A549 (cell line): Measurements from ENCODE around the gene NCKIPSD. TPM values are rescaled to one million over a fixed set of nuclear protein-coding genes. Genes with fewer than 3 reads are reported as not detected.

Experiments
- ATAC-seq, 2 experiments: fragments of 200-7000 bp in 1 of 2; fragments of >200 bp in 1 of 2; cut with Nextera tagmentation in 1 of 2; cut with Tn5 transposase in 1 of 2; 3 replicates each; pipeline versions ENCODE4 v1.8.0 to v1.9.1; 2018 to 2020; ENCODE audit warnings: mild to moderate bottlenecking in 1 of 2, moderate library complexity in 1 of 2
- CTCF ChIA-PET: fragments of 300-600 bp; sonication (Branson Sonifier 250); formaldehyde crosslinking; extraction: SDS; loops from one replicate; lab custom pipeline; 2021; ENCODE audit warnings: antibody characterized with exemption, inconsistent platforms; lab: Yijun Ruan, JAX
- POLR2A ChIA-PET: fragments of 350-600 bp; formaldehyde crosslinking; extraction: SDS; loops from one replicate; lab custom pipeline; 2021; ENCODE audit warnings: antibody characterized with exemption, inconsistent platforms; lab: Yijun Ruan, JAX
- DNase-seq, 2 experiments: peaks; one replicate each; pipeline versions ENCODE4 v3.0.0 to v3.0.0-alpha.2; 2011 to 2016; ENCODE audit warnings: low read depth in 1 of 2, low spot score in 1 of 2
- FAIRE-seq: peaks from 2 replicates; lab custom pipeline; 2011; peaks lifted over from hg19 to GRCh38; lab: Jason Lieb, UNC
- H3K27ac ChIP-seq, 2 experiments: fragments of >200 bp; sonication (Bioruptor Twin); formaldehyde crosslinking; 3 replicates each; pipeline ENCODE4 v1.5.1; 2016 to 2017
- H3K4me1 ChIP-seq: fragments of >200 bp; sonication (Bioruptor Twin); formaldehyde crosslinking; 3 replicates; pipeline ENCODE4 v1.6.1; 2016
- H3K4me2 ChIP-seq: fragments of >200 bp; sonication (Bioruptor Twin); formaldehyde crosslinking; 3 replicates; pipeline ENCODE4 v1.6.1; 2016
- H3K4me3 ChIP-seq: fragments of >200 bp; sonication (Bioruptor Twin); formaldehyde crosslinking; 3 replicates; pipeline ENCODE4 v1.5.1; 2016
- H3K9me3 ChIP-seq: fragments of >200 bp; sonication (Bioruptor Twin); formaldehyde crosslinking; 3 replicates; pipeline ENCODE4 v1.6.1; 2016
- BHLHE40 ChIP-seq: IDR thresholded peaks from 2 replicates; pipeline ENCODE4 v1.6.1; 2012; ENCODE audit warnings: low read depth, low read length, inconsistent platforms
- CBX8 ChIP-seq: fragments of 200-600 bp; sonication (generic); IDR thresholded peaks from 2 replicates; pipeline ENCODE4 v1.6.1; 2016
- CEBPB ChIP-seq, 2 experiments: fragments of >200 bp in 1 of 2; sonication (Bioruptor Twin) in 1 of 2; formaldehyde crosslinking in 1 of 2; IDR thresholded peaks; 2 replicates each; pipeline ENCODE4 v1.6.1; 2012 to 2016
- EHMT2 ChIP-seq: fragments of 200-600 bp; sonication (generic); IDR thresholded peaks from 2 replicates; pipeline ENCODE4 v1.6.1; 2016; ENCODE audit warnings: antibody characterized with exemption, low read depth, mild to moderate bottlenecking, moderate library complexity
- EP300 ChIP-seq, 2 experiments: fragments of >200 bp; sonication (Bioruptor Twin); formaldehyde crosslinking; IDR thresholded peaks; 2 replicates in 1 of 2; 3 replicates in 1 of 2; pipeline ENCODE4 v1.6.1; 2016 to 2017
- ESRRA ChIP-seq: fragments of 150-350 bp; IDR thresholded peaks from 2 replicates; pipeline ENCODE4 v1.6.1; 2014; ENCODE audit warnings: mild to moderate bottlenecking, low read length, borderline replicate concordance
- FOSL2 ChIP-seq, 2 experiments: fragments of 450-650 bp in 1 of 2; fragments of >200 bp in 1 of 2; sonication (Bioruptor Twin) in 1 of 2; formaldehyde crosslinking; IDR thresholded peaks; 2 replicates each; pipeline versions ENCODE4 v1.5.0 to v1.6.1; 2016 to 2020; ENCODE audit warnings: mild to moderate bottlenecking in 1 of 2, moderate library complexity in 1 of 2
- FOXS1 ChIP-seq: fragments of 250-450 bp; sonication (Bioruptor Pico); IDR thresholded peaks from 2 replicates; pipeline ENCODE4 v1.5.0; 2020; ENCODE audit warnings: mild to moderate bottlenecking, moderate library complexity
- GATA3 ChIP-seq: IDR thresholded peaks from 2 replicates; pipeline ENCODE4 v1.6.1; 2012; ENCODE audit warnings: borderline replicate concordance
- HDAC2 ChIP-seq: fragments of 200-600 bp; sonication (generic); IDR thresholded peaks from 2 replicates; pipeline ENCODE4 v1.6.1; 2016
- HES2 ChIP-seq: fragments of >200 bp; sonication (Bioruptor Twin); formaldehyde crosslinking; IDR thresholded peaks from 2 replicates; pipeline ENCODE4 v1.6.1; 2016
- HOXB5 ChIP-seq: fragments of 250-450 bp; sonication (Bioruptor Pico); IDR thresholded peaks from 2 replicates; pipeline ENCODE4 v1.5.0; 2020; ENCODE audit warnings: mild to moderate bottlenecking, moderate library complexity
- MAX ChIP-seq: IDR thresholded peaks from 2 replicates; pipeline ENCODE4 v1.6.1; 2012
- MAZ ChIP-seq: fragments of 150-350 bp; IDR thresholded peaks from 2 replicates; pipeline ENCODE4 v1.6.1; 2014; ENCODE audit warnings: antibody characterized with exemption, low read depth, low read length, borderline replicate concordance
- NPAS2 ChIP-seq: fragments of 250-450 bp; sonication (Bioruptor Pico); IDR thresholded peaks from 2 replicates; pipeline ENCODE4 v1.8.0; 2022; ENCODE audit warnings: mild to moderate bottlenecking, moderate library complexity, borderline replicate concordance
- PBX3 ChIP-seq: IDR thresholded peaks from 2 replicates; pipeline ENCODE4 v1.6.1; 2012
- POLR2A ChIP-seq: IDR thresholded peaks from 2 replicates; pipeline ENCODE4 v1.6.1; 2012; ENCODE audit warnings: mild to moderate bottlenecking, low read length
- RAD21 ChIP-seq, 2 experiments: fragments of >200 bp in 1 of 2; sonication (Bioruptor Twin) in 1 of 2; formaldehyde crosslinking in 1 of 2; IDR thresholded peaks in 1 of 2; conservative IDR thresholded peaks in 1 of 2; 2 replicates in 1 of 2; 3 replicates in 1 of 2; pipeline ENCODE4 v1.6.1; 2012 to 2018; ENCODE audit warnings: inconsistent platforms in 1 of 2
- RARB ChIP-seq: fragments of 250-450 bp; sonication (Bioruptor Pico); IDR thresholded peaks from 2 replicates; pipeline ENCODE4 v1.8.0; 2021; ENCODE audit warnings: mild to moderate bottlenecking, moderate library complexity
- RFX5 ChIP-seq: fragments of 450-650 bp; IDR thresholded peaks from 2 replicates; pipeline ENCODE4 v1.7.1; 2014; ENCODE audit warnings: antibody characterized with exemption, mild to moderate bottlenecking, moderate library complexity
- RNF2 ChIP-seq: fragments of 200-600 bp; sonication (generic); IDR thresholded peaks from 2 replicates; pipeline ENCODE4 v1.6.1; 2016; ENCODE audit warnings: low read depth, mild to moderate bottlenecking, antibody characterized with exemption, moderate library complexity, borderline replicate concordance
- SREBF2 ChIP-seq: fragments of 450-650 bp; IDR thresholded peaks from 2 replicates; pipeline ENCODE4 v1.6.1; 2014; ENCODE audit warnings: mild to moderate bottlenecking, moderate library complexity
- TFCP2L1 ChIP-seq: fragments of 250-450 bp; sonication (Bioruptor Pico); IDR thresholded peaks from 2 replicates; pipeline ENCODE4 v1.5.0; 2021; ENCODE audit warnings: mild to moderate bottlenecking
- ZFP36 ChIP-seq: fragments of 450-650 bp; IDR thresholded peaks from 2 replicates; pipeline ENCODE4 v1.6.1; 2014; ENCODE audit warnings: borderline replicate concordance; ENCODE audit not compliant: partially characterized antibody
- ZNF302 ChIP-seq: fragments of 250-450 bp; sonication (Bioruptor Pico); IDR thresholded peaks from 2 replicates; pipeline ENCODE4 v1.9.0; 2021; ENCODE audit warnings: inconsistent platforms, mild to moderate bottlenecking, moderate library complexity
- WGBS: methylation state at CpG from one replicate; pipeline ENCODE4 v1.1.6; 2017; ENCODE audit errors: missing lambda C conversion rate; 5-methylcytosine and 5-hydroxymethylcytosine counted together
- polyA plus RNA-seq, 4 experiments: library from polyadenylated mRNA; depleted of rRNA in 3 of 4; stranded (reverse); fragments of >200 nt; fragmentation: RNase III in 1 of 4; extraction: RNeasy Plus Mini Kit Qiagen cat#74134 plus additional on column Dnase treatment in 1 of 4; gene quantifications; 2 replicates in 3 of 4; 3 replicates in 1 of 4; pipeline ENCODE4 v1.2.3, GENCODE V29; 2011 to 2017
- TF ChIP-seq, protein P1 (sequence below): fragments of 250-450 bp; sonication (Bioruptor Pico); IDR thresholded peaks from 2 replicates; pipeline ENCODE4 v1.5.0; 2021; ENCODE audit warnings: mild to moderate bottlenecking, moderate library complexity, borderline replicate concordance

NCKIPSD gene
- polyA plus RNA-seq, 2 of the 4 experiments (the other 2 are of a cell fraction) = 10.2 to 10.9 TPM

DNA sequence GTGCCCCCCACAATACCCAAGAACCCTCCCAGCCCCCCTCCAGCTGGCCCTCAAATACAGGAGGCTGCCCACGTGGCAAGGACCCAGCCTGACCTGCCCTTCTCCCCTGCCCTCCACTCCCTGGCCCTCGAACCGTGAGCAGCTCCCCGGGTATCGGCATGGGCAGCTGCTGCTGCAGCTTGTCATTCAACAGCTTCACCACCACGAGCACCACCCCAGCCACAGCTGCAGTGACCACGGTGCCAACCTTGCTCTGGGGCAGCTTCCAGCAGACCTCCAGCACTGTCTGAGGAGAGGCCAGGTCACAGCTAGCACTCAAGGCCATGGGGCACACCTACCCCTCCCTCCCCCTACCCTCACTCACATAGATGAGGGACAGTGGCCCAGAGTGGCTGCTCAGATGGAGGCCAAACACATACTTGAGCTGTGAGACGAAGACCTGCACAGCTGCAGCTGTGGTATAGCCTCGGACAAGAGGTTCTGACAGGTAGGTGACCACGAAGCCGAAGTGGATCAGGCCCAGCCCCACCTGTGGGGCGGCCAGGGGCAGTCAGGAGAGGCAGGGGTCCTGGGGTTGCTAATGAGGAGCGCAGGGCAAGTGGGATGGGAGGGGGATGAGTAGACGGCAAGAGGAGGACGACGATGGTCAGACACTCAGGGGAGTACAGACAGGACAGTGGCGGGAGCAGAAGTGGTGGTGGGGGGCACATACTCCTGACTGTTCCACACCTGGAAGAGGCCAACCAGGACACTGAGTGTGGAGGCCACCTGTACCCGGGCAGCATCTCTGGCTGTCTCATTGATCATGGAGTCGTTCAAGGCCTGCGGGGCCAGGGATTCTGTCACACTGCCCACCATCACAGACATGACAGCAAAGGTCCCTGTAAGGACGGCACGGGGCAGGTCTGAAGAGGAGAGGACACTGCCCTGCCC is 53.9 kb downstream of the NCKIPSD start:
- H3K4me3 ChIP-seq = no peak overlapping the region
- DNase-seq = no peak
- CTCF ChIA-PET = interaction anchor here (0.6 to 1.5 kb wide), 3 partner anchors 33 to 53 kb away, joined by 3 to 5 read pairs (median 4); no protein-coding TSS in a partner anchor
- TF ChIP-seq RFX5 = no peak
- TF ChIP-seq FOSL2 (IDR thresholded peaks at IDR 0.05) = no peak
- TF ChIP-seq FOSL2 (CRISPR knock-in tag; IDR thresholded peaks at IDR 0.05) = no peak
- TF ChIP-seq HOXB5 (CRISPR knock-in tag) = no peak
- TF ChIP-seq EHMT2 = no peak
- TF ChIP-seq, all 56 proteins: peak for 0
- 96% methylated on average over 16 of the region's 22 CpGs for WGBS
- no peak overlapping the region for H3K4me2 ChIP-seq
- POLR2A ChIA-PET = no interaction called here
- no peak for FAIRE-seq
- H3K4me1 ChIP-seq = peaks cover 16% of the 10 kb centered on the region
- ATAC-seq = no peak
- H3K27ac ChIP-seq = no peak overlapping the region
- H3K9me3 ChIP-seq = no peaks in the 10 kb centered on the region

GRCh38 chr3:48630833-48631232 is 54.9 kb downstream of the NCKIPSD start:
- ChIA-PET POLR2A (no interaction called here), CTCF (interaction anchor here (0.6 to 1.5 kb wide), 3 partner anchors 32 to 74 kb away, joined by 4 to 5 read pairs (median 4); no protein-coding TSS in a partner anchor)
- no peak overlapping the region for H3K27ac ChIP-seq
- H3K4me2 ChIP-seq = no peak overlapping the region
- ATAC-seq (no peak), DNase-seq (no peak), FAIRE-seq (no peak)
- H3K9me3 ChIP-seq = no peaks in the 10 kb centered on the region
- no peak overlapping the region for H3K4me3 ChIP-seq
- WGBS = 96% methylated on average over 8 of the region's 12 CpGs
- peaks cover 8% of the 10 kb centered on the region for H3K4me1 ChIP-seq
- TF ChIP-seq ESRRA = no peak
- TF ChIP-seq EHMT2 = no peak
- no peak for TF ChIP-seq ZNF302 (CRISPR knock-in tag)
- TF ChIP-seq GATA3 = no peak
- TF ChIP-seq ZFP36 = no peak
- no peak for TF ChIP-seq BHLHE40
- TF ChIP-seq HOXB5 (CRISPR knock-in tag) = no peak
- TF ChIP-seq FOXS1 (CRISPR knock-in tag) = no peak
- TF ChIP-seq, protein P1, sequence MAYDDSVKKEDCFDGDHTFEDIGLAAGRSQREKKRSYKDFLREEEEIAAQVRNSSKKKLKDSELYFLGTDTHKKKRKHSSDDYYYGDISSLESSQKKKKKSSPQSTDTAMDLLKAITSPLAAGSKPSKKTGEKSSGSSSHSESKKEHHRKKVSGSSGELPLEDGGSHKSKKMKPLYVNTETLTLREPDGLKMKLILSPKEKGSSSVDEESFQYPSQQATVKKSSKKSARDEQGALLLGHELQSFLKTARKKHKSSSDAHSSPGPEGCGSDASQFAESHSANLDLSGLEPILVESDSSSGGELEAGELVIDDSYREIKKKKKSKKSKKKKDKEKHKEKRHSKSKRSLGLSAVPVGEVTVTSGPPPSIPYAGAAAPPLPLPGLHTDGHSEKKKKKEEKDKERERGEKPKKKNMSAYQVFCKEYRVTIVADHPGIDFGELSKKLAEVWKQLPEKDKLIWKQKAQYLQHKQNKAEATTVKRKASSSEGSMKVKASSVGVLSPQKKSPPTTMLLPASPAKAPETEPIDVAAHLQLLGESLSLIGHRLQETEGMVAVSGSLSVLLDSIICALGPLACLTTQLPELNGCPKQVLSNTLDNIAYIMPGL (CRISPR knock-in tag) = no peak
- TF ChIP-seq HES2 = no peak
- TF ChIP-seq POLR2A = no peak
- no peak for TF ChIP-seq TFCP2L1
- TF ChIP-seq CEBPB (IDR thresholded peaks at IDR 0.05) = no peak
- no peak for TF ChIP-seq CBX8
- no peak for TF ChIP-seq RAD21 (conservative IDR thresholded peaks at IDR 0.05 in 1 of 2, IDR thresholded peaks at IDR 0.05 in 1 of 2)

DNA sequence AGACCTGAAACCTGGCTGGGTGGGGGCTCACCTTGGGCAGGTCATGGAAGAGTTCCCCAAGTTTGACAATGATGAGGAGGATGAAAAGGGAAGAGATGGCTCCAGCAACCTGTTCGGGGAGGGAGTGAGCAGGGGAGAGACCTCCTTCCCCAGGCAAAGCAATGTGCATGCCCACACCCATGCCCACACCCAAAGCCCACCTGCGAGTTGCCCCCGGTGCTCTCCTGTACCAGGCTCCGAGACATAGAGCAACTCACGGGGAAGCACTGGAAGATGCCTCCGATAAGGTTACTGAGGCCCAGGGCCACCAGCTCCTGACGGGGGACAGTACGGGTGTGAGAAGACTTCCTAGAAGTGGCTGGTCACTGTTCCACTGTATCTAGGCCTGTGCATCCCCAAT is 55.3 kb downstream of the NCKIPSD start:
- no peak for DNase-seq
- FAIRE-seq = no peak
- H3K4me3 ChIP-seq = no peak overlapping the region
- no peaks in the 10 kb centered on the region for H3K9me3 ChIP-seq
- no peak overlapping the region for H3K27ac ChIP-seq
- 98% methylated on average over 8 of the region's 8 CpGs for WGBS
- no peak for ATAC-seq
- H3K4me1 ChIP-seq = peaks cover 7% of the 10 kb centered on the region; the same call in 1 of the 3 replicates
- TF ChIP-seq HDAC2 (no peak), MAZ (no peak), MAX (no peak), EP300 (IDR thresholded peaks at IDR 0.05) (no peak), SREBF2 (no peak), ZNF302 (CRISPR knock-in tag) (no peak), CEBPB (IDR thresholded peaks at IDR 0.05) (no peak), RARB (CRISPR knock-in tag) (no peak), RNF2 (no peak), ZFP36 (no peak), PBX3 (no peak), BHLHE40 (no peak), NPAS2 (CRISPR knock-in tag) (no peak), ESRRA (no peak)
- TF ChIP-seq, protein P1 (CRISPR knock-in tag) = no peak
- ChIA-PET POLR2A (no interaction called here), CTCF (interaction anchor here (0.6 to 1.5 kb wide), 3 partner anchors 32 to 73 kb away, joined by 4 to 5 read pairs (median 4); no protein-coding TSS in a partner anchor)
- H3K4me2 ChIP-seq = no peak overlapping the region
